IPS-11a (cell line): ENCODE data around the gene DYRK3.

ENCODE experiments used
- H3K4me3 ChIP-seq: one replicate; pipeline ENCODE4 v1.5.1; 2013; ENCODE audit warnings: low read depth, low read length, control low read depth

The DYRK3 gene

DNA sequence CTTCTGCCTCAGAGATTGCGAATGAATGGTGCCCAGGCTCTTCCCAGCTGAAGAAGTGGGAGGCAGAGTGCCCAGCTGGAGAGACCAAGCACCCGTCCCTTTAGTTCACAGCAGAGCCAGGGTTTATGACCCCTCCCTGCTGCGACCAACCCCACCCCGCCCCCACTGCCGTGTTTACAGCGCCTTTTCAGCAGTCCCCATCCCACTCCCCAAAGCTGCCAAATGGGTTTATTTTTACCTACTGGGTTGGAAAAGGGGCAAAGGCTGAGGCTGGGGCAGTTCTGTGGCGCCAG is 23.6 kb downstream of the DYRK3 start:
- H3K4me3 ChIP-seq = no peak overlapping the region

DNA sequence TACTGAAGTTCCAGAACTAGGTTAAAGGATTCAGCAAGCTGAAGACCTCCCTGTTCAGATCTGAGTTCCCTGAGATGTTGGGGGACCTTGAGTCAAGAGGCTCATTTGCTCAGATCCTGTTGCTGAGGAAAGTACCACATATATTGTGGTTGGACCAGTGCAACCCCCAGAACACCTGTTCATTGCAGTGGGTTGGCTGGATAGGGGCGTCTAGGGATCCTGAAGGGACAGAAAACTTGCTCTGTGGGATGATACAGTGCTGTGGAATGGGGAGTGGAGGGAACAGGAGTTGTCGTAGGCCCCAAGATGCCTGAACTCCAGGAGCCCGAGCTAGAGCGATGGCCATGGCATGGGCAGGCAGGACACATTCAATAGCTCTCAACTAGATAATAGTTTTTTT is 24.8 kb downstream of the DYRK3 start:
- H3K4me3 ChIP-seq = no peak overlapping the region

DNA sequence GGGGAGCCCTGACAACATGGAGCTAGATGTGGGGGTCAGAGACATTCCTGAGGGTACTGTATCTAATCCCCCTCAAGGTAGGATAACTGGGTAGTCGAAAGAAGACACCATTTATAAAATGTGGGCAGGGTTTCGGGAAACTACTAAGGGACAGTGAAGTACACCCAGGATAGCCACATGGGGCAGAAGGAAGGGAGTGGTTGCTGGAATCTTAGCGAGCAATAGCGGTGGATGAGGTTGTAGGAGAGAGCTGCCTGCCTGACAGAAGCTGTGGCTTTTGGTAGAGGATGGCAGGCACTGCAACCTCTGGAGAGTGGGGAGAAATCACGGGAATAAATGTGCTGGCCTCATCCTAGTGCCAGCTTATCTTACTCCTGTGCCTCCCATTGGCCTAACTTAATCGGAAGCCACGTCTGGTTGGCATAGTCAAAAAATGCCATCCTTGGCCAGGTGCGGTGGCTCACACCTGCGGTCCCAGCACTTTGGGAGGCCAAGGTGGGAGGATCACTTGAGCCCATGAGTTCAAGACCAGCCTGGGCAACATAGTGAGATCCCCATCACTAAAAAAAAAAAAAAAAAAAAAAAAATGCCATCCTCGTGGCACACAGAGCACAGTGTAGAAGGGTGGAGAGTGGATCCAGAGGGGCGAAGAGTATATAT is 26.0 kb downstream of the DYRK3 start:
- no peak overlapping the region for H3K4me3 ChIP-seq

DNA sequence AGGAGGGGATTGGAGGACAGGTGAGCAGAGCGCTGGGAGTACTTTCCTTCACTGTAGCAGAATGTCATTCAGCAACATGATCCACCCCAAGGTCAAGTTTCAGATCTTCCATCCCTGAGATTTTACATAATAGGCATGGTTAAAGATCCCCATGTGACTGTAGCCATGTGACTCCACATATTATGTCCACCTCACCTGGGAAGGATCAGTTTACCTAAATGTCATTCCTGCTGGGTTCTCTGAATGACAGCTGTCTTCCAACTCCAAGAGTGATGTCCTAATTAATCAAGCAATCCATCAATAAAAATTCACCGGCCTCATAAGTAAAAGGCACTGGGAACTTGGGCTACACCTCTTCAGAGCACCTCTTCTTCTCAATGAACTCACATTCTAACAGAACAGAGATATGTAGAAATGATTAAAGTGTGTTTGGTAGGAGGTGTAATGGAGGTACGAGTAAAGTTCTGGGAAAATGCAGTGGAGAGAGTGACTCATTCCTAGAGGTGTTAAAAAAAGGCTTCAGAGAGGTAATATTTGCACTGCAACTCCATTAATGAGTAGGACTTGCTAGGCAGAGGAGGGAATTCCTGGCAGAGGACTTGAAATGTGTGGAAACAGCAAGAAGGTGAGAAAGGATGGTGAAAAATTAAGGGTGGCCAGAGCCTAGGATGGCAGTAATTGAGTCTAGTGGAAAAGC is 27.2 kb downstream of the DYRK3 start:
- H3K4me3 ChIP-seq = no peak overlapping the region

DNA sequence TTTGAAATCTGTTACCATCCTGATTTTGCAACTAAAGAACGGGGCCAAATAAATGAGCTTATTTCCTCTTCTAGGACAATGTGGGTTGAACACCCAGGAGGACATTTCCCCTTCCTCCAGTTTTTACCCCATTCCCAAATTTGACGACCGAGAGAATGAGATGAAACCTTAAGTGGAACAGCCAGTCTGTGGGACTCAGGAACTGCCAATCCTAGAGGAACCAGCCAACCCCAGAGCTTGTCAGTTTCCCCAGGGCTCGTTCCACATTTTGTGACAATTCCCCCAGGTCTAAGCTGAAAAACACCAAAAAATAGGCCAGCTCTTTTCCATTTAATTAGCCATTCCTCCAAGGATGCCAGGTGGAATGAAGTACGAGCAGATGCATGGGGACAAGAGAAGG is 28.0 kb downstream of the DYRK3 start:
- no peak overlapping the region for H3K4me3 ChIP-seq

DNA sequence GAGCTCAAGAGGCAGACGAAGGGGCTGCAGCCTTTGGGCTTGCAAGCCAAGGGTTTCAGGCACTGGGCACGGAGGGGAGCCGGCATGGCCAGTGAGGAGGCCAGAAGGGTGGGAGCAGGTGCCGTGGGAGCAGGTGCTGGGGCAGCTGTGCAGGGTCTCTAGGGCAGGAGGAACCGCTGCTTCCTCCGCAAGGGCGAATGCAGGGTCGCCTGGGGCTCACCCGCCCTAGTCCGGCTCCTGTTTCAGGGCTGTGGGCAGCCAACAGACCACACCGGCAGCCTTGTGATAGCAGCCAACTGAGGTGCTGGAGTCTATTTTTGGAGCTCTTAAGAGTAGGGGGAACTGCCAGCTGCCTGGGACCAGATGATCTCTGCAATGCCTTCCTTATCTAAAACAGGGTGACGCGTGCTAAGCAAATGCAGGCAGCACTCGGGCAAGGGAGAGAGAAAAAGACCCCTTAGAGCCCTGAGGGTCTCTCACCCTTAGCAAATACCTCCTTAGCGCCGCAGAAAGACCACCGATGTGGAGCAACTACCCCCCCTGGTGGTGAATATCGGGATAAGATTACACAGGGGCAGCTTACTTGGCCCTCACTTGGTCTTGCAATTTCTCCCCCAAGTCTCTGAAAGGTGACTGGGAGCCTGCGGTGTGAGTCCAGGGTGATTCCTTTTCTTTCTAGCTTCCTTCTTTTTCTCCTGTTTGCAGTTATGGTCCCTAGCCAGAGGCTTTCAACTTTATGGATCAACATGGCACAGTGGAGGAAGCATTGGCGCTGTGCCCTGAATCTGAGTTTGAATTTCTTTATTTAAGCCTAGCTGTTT is 28.7 kb downstream of the DYRK3 start:
- no peak overlapping the region for H3K4me3 ChIP-seq

DNA sequence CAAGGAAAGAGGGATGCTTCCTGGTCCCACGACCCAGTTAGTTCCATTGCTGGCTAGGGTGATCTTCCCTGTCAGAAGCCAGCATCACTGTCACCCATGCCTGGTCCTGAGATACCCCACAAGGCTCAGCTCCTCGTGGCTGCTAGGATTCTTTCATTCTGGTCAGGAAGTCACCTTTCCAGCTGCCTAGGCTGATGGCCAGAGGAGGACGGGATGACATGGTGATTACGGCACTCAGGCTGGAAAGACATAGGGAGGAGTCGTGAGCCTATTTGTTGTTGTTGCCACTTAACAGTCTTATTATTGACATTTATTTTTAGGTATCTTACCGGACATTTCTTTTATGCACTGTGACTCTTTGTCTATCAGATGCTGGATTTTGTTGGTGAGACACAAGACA is 29.4 kb downstream of the DYRK3 start:
- H3K4me3 ChIP-seq = no peak overlapping the region

DNA sequence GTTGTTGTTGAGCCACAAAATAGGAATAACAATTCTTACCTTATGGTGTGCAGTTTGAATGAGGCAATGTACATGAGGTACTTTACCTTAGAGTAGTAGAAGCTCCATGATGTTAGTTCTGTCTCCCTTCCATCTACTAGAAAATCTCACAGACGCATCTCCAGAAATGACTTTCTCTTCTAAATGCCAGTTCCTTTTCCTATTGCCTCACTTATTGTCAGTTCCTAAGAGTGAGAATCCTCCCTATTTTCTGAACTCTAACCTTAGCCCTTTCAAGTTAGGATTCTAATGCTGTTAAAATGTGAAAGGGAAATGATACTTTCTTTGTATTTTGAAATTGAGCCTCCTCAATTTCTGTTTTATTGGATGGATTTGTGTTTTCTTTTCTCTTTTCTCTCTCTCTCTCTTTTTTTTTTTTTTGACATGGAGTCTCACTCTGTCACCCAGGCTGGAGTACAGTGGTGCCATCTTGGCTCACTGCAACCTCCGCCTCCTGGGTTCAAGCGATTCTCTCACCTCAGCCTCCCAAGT is 30.8 kb downstream of the DYRK3 start:
- H3K4me3 ChIP-seq = no peak overlapping the region

DNA sequence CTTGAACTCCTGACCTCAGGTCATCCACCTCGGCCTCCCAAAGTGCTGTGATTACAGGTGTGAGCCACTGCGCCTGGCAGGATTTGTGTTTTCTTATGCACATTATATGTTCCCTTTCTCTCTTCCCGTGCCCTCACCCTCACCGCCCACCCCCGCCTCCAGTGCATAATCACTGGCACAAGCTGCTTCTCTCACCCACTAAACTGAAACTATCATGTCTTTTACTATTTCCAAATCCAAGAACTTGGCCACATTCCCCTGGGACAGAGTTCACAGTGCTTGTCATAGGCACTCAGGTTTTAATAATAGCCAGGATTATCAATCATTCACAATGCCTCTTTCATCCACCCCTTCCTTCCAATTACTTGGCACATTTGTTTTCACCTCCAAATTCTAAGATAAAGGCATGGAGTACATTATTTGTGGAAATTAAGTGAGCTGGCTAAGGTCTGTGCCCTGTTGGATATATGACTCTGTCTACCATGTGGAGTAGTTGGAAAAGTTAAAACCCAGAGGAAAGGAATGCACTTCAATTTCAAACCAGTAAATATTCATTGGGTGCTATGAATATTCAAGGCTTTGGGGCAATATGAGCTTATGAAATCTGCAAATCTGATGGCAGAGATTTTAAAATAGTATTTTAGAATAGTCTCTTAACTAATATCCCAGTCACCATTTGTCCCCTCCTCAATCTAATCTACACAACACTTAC is 31.8 kb downstream of the DYRK3 start:
- H3K4me3 ChIP-seq = no peak overlapping the region

DNA sequence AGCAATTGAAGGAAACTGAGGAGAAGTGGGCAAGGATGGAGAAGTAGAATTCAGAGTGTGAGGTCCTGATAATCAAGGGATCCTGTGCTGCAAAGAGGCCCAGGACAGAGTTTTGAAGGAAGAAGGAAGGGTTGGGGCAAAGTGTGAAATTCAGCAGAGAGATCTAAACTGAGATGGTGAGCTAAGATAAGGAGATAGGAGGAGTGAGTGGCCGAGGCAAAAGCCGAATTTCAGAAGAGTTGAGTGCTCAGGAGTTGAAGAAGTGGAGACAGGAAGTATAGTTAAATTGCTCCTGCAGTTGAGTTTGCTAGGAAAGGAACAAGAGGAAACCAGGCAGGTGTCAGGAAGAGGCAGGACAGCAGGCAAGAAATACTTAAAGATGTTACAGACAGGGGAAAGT is 33.0 kb downstream of the DYRK3 start:
- no peak overlapping the region for H3K4me3 ChIP-seq

DNA sequence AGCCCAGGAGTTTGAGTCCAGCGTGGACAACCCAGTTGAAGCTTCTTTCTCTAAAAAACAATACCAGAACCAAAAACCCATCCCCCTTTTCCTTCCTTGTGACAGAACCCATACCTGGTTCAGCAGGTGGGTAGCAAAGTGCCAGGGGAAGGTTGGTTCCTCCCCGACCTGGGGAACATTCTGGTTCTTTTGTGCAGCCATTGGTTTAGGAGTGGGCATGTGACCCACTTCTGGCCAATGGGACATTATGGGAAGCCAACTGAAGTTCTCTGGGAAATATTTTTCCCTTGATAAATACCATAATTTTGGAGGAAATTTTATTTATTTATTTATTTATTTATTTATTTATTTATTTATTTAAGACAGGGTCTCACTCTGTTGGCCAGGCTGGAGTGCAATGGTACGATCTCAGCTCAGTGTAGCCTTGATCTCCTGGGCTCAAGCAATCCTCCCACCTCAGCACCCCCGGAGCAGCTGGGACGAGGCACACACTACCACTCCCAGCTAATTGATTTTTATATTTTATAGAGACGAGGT is 33.6 kb downstream of the DYRK3 start:
- H3K4me3 ChIP-seq = no peak overlapping the region

DNA sequence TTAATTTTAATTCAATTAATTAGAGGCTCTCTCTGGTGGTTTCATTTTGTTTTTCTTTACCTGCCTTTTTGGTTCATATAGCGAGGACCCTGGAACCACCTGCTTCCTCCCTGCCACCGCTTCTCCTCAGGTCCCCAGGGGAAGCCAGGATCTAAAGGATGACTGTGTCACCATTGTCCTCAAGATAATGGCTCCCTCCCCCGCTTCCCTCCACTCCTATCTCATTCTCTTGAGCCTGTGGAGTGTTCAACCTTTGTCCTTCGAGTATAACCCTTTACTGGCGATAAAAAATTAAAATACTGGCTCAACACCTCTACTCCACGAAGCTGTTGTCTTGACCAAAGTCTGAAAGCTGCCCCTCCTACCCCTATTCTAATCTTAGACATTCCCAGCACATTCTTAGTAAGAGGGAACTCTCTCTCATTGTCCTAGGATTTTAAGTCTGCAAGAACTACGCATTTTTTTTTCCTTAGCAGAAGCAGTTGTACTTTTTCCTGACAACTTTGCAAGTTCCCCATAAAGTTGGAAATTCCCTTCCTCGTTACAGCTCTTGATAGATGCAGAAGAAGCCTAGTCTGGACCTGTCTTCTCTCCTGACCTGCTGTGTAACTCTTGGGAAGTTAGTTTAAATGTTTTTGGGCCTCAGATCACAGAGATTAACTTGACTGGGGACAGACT is 36.8 kb downstream of the DYRK3 start:
- H3K4me3 ChIP-seq = no peak overlapping the region

DNA sequence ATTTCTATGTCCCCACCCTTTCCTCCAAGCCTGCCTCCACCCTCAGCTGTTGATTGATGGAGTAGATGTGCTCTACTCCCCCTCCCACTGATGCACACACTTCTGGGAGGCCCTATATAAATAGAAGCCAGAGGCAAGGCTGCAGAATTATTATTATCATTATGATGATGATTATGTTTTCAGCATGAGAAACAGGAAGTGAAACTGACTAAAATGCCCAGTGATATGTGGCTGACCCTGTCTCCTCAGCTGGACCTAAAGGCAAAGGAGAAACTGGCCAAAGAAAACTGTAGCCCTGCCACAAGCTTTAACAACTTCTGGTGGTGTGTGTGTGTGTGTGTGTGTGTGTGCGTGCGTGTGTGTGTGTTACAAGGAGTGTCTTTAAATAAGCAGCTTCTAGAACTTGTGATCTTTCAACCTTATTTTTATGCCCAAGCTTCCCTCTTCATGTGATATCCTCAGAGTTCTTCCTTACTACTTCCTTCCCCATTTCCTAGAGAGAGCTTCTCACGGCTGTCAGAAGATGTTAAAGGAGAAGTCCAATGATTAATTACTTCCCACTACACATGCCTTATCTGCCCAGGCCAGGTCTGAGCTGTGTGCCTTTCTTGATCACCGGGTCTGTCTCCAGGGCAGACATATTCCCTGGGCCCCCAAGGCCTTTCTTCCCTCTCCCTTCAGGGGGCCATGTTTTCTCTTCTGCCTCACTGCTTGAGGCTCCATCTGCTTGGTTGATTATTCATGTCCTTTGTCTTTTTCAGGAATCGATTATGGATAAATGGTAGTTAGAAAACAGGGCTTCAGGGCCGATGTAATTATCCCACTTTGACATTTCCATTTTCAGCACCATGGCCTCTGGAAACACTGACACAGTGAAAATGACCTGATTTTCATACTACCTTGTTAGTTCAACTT is 37.8 kb downstream of the DYRK3 start:
- H3K4me3 ChIP-seq = no peak overlapping the region

DNA sequence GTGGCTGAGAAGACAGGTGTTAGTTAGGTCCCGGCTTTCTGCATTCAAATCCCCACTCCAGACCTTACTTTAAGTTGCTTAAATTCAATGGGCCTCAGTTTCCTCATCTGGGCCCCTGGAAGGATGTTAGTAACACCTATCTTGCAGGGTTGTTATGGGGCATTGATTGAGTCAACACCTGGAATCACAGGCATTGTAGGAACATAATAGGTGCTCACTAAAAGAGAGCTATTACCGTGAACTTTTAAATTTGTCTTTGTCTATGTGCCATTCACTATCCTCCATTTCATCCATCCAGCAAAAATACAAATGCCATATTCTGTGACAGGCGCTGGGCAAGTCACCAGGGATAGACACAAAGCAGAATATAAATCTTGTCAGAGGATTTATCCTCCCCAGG is 38.9 kb downstream of the DYRK3 start:
- no peak overlapping the region for H3K4me3 ChIP-seq

DNA sequence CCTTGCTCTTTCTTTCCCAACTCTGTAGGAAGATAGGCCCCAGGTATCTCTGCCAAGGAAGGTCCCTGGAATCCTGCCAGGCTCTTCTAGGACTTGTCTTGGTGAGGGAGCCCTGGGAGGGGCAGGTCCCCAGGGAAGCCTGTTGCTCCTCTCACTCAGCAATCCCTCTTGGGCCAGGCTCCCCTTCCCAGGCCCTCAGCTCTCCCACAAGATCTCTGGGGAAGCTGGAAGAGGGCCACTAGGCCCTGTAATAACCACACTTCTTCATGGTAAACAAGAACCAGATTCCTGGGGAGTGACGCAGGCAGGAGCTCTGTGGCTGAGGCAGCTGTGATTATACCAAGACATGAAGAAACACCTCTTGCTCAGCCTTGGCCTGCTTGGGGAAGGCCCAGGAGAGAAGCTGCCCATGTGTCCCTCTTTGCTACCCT is 39.4 kb downstream of the DYRK3 start:
- no peak overlapping the region for H3K4me3 ChIP-seq

DNA sequence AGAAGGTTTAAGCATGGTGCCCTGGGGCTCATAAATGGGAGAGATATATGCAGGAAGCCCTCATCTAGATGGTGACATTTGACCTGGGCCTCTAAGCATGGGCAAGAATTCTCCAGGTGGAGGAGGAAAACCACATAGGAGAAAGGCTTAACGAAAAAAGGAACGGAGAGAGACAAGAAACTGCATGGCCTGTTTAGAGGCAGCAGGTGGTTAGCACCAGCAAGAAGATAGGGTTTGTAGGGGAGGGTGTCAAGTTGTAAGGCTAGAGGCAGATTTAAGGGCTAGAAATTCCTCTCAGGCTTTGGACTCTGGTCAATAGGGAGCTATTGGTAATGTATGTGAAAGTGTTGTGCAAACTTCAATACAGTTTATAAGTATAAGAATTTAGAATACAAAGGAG is 41.2 kb downstream of the DYRK3 start:
- H3K4me3 ChIP-seq = no peak overlapping the region

DNA sequence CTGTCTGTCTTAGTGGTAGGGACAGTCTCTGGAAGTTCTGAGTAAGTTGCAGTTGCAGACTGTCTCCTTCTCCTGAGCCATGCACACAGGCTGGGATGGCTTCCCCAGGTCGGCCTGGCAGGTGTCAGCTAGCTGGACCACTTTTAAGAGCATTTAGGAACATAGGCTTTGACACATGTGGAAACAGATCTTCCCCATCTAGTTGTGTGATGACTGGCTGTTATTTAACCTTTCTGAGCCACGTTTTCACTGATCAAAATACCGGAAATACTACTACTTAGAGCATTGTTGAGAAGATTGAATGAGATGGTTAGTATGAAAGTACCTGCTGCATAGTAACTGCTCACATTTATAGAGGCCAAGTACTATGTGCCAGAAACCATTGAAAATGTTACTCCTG is 43.2 kb downstream of the DYRK3 start:
- H3K4me3 ChIP-seq = no peak overlapping the region

DNA sequence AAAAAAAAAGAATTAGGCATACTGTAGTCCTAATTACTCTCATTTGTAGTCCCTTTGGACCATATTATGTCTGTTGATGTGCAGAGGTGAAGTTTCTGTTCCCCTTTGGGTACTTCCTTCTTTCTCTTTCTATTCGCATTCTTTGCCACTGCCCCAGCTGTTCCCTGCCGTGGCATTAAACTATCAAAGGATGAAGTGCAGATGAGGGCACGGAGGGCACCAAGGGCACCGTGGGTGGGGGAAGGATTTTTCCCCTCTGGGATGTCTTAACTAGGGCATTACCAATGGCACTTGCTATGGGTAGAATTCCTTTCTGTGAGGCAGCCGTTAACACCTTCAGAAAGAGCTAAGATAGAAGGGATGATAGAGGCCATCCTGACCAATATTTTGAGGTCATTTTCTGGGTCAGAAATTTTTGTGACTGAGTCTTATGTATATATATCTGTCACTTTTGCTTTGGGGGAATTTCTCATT is 44.4 kb downstream of the DYRK3 start:
- no peak overlapping the region for H3K4me3 ChIP-seq

DNA sequence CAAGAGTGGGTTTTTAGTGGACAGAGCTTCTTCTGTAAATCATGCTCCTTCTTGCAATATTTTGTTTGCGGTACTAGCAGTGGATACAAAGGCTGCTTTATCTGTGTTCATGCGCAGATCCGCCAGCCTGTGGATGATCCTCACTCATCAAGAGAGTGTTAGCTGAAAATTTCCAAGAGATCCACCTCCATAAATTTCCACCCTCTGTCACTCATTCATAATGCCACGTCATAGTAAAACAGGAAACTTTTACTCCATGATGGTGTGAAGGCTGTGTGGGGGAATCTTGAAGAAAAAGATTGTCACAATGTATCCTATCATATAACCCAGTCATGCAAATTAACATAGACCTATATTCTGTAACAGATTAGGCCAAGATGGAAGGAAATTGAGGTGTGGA is 44.9 kb downstream of the DYRK3 start:
- H3K4me3 ChIP-seq = no peak overlapping the region
